Measurements from ENCODE around the gene UBFD1.

UBFD1 gene

GRCh38 chr16:23521037-23521743 is 36.3 kb upstream of the UBFD1 start:
- Histone ChIP-seq H3K9me3 (replicated peaks in 1 of 11) (no peaks in the 10 kb centered on the region), H3K4me1 (peaks cover 32 to 86% (median 62%) of the 10 kb centered on the region in 10 experiments), H3K27me3 (no peaks in the 10 kb centered on the region), H3K4me2 (peak overlapping the region in 8 of 11 experiments; percentile 20 to 91 (median 79); a peak in 15 of 22 replicates), H3K27ac (peak overlapping the region; percentile 37 to 96 (median 83); a peak in 19 of 22 replicates), H4K20me1 (0 out of 22 replicates have a peak, but pooled peaks cover 0 to 4% (median 0%) of the 10 kb centered on the region in 11 experiments), H3K4me3 (0 out of 20 replicates have a peak overlapping the region, but pooled peaks of 1 of the 10 experiments have one; percentile 8), H3K9ac (peak overlapping the region in 7 of 11 experiments; percentile 32 to 78 (median 73); a peak in 10 of 22 replicates), H3K36me3 (peaks cover 0 to 64% (median 49%) of the 10 kb centered on the region in 11 experiments; a peak in 20 of 22 replicates)
- TF ChIP-seq Cebpa-rat (IDR thresholded peaks at IDR 0.05), result peak in 4 of 11 experiments; percentile 21 to 75 (median 56); a peak in 6 of 22 replicates

- H3K9ac ChIP-seq, result peak overlapping the region in 1 of 11 experiments; percentile 73; a peak in 1 of 22 replicates
- H3K9me3 ChIP-seq (replicated peaks in 1 of 11), result no peaks in the 10 kb centered on the region
- peak overlapping the region in 4 of 11 experiments; percentile 84 to 91 (median 88); a peak in 7 of 22 replicates for H3K4me2 ChIP-seq
- H3K4me3 ChIP-seq, result no peak overlapping the region
- no peaks in the 10 kb centered on the region for H3K27me3 ChIP-seq
- no peaks in the 10 kb centered on the region for H4K20me1 ChIP-seq
- H3K27ac ChIP-seq, result peak overlapping the region in 8 of 11 experiments; percentile 77 to 96 (median 86); a peak in 17 of 22 replicates
- peaks cover 25 to 78% (median 55%) of the 10 kb centered on the region in 10 experiments for H3K4me1 ChIP-seq
- no peak for TF ChIP-seq Cebpa-rat (IDR thresholded peaks at IDR 0.05)
- peaks cover 0 to 72% (median 56%) of the 10 kb centered on the region in 11 experiments; a peak in 20 of 22 replicates for H3K36me3 ChIP-seq
These were observed 35.6 kb upstream of the UBFD1 start for GRCh38 chr16:23521965-23522364.

GRCh38 chr16:23523321-23523720 is 34.2 kb upstream of the UBFD1 start:
- Histone ChIP-seq H4K20me1 (no peaks in the 10 kb centered on the region), H3K27ac (peak overlapping the region in 8 of 11 experiments; percentile 4 to 96 (median 85); a peak in 13 of 22 replicates), H3K4me2 (peak overlapping the region in 4 of 11 experiments; percentile 29 to 88 (median 76); a peak in 7 of 22 replicates), H3K4me1 (peaks cover 12 to 70% (median 41%) of the 10 kb centered on the region in 10 experiments), H3K9me3 (replicated peaks in 1 of 11) (no peaks in the 10 kb centered on the region), H3K4me3 (no peak overlapping the region), H3K9ac (peak overlapping the region in 1 of 11 experiments; percentile 20; a peak in 2 of 22 replicates), H3K27me3 (no peaks in the 10 kb centered on the region), H3K36me3 (peaks cover 7 to 86% (median 66%) of the 10 kb centered on the region in 11 experiments)
- no peak for TF ChIP-seq Cebpa-rat (IDR thresholded peaks at IDR 0.05)

GRCh38 chr16:23523876-23524385 is 33.6 kb upstream of the UBFD1 start:
- no peaks in the 10 kb centered on the region for H3K27me3 ChIP-seq
- H3K4me3 ChIP-seq, result no peak overlapping the region
- H4K20me1 ChIP-seq, result no peaks in the 10 kb centered on the region
- TF ChIP-seq Cebpa-rat (IDR thresholded peaks at IDR 0.05), result no peak
- peak overlapping the region in 7 of 11 experiments; percentile 12 to 96 (median 87); a peak in 13 of 22 replicates for H3K27ac ChIP-seq
- peak overlapping the region in 4 of 11 experiments; percentile 14 to 88 (median 76); a peak in 6 of 22 replicates for H3K4me2 ChIP-seq
- no peaks in the 10 kb centered on the region for H3K9me3 ChIP-seq (replicated peaks in 1 of 11)
- H3K9ac ChIP-seq, result peak overlapping the region in 2 of 11 experiments; percentile 20 to 37; a peak in 3 of 22 replicates
- peaks cover 13 to 92% (median 72%) of the 10 kb centered on the region in 11 experiments for H3K36me3 ChIP-seq
- H3K4me1 ChIP-seq, result peaks cover 6 to 70% (median 35%) of the 10 kb centered on the region in 10 experiments

- Histone ChIP-seq H3K9ac (no peak overlapping the region), H3K4me2 (peak overlapping the region in 1 of 11 experiments; percentile 65; a peak in 1 of 22 replicates), H4K20me1 (no peaks in the 10 kb centered on the region), H3K4me3 (no peak overlapping the region), H3K27me3 (no peaks in the 10 kb centered on the region), H3K4me1 (peaks cover 0 to 68% (median 26%) of the 10 kb centered on the region in 10 experiments; a peak in 16 of 20 replicates), H3K27ac (no peak overlapping the region), H3K9me3 (replicated peaks in 1 of 11) (no peaks in the 10 kb centered on the region), H3K36me3 (peaks cover 22 to 95% (median 80%) of the 10 kb centered on the region in 11 experiments)
- no peak for TF ChIP-seq Cebpa-rat (IDR thresholded peaks at IDR 0.05)
These were observed 32.6 kb upstream of the UBFD1 start for GRCh38 chr16:23524886-23525285.

DNA sequence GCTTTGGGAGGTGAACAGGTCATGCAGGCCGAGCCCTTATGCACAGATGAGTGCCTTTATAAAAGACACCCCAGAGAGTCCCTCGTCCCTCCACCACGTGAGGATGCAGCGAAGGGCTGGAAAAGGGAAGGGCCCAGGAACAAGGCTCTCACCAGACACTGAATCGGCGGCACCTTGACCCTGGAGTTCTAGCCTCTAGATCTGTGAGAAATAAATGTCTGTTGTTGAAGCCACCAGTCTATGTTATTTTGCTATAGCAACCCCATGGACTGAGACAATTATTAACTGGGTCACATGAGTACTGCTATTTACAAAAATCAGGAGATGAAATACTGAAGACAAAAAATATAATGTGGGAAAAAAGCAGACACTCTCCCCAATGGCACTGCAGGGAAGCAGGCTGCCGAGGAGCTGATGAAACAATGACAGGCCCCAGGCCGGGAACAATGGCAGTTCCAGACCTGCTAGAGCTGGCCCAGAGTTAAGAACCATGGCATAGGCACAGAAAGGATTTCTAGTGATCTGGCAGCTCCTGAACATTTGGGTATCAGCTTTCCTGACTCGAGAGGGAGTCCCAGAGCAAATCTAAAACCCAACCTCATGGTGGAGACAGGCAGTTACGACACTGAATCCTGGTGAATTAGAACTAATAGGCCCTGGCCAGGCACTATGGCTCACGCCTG is 29.4 kb upstream of the UBFD1 start:
- no peaks in the 10 kb centered on the region for H3K9me3 ChIP-seq (replicated peaks in 1 of 11)
- no peak overlapping the region for H3K4me3 ChIP-seq
- H3K36me3 ChIP-seq, result peaks cover 45 to 97% (median 84%) of the 10 kb centered on the region in 11 experiments
- H3K4me1 ChIP-seq, result peaks cover 0 to 43% (median 5%) of the 10 kb centered on the region in 10 experiments; a peak in 9 of 20 replicates
- H3K9ac ChIP-seq, result peak overlapping the region in 2 of 11 experiments; percentile 26 to 31; a peak in 4 of 22 replicates
- no peaks in the 10 kb centered on the region for H4K20me1 ChIP-seq
- no peak for TF ChIP-seq Cebpa-rat (IDR thresholded peaks at IDR 0.05)
- H3K27me3 ChIP-seq, result no peaks in the 10 kb centered on the region
- H3K27ac ChIP-seq, result peak overlapping the region in 5 of 11 experiments; percentile 3 to 56 (median 18); a peak in 7 of 22 replicates
- H3K4me2 ChIP-seq, result peak overlapping the region in 2 of 11 experiments; percentile 20 to 35; a peak in 3 of 22 replicates

DNA sequence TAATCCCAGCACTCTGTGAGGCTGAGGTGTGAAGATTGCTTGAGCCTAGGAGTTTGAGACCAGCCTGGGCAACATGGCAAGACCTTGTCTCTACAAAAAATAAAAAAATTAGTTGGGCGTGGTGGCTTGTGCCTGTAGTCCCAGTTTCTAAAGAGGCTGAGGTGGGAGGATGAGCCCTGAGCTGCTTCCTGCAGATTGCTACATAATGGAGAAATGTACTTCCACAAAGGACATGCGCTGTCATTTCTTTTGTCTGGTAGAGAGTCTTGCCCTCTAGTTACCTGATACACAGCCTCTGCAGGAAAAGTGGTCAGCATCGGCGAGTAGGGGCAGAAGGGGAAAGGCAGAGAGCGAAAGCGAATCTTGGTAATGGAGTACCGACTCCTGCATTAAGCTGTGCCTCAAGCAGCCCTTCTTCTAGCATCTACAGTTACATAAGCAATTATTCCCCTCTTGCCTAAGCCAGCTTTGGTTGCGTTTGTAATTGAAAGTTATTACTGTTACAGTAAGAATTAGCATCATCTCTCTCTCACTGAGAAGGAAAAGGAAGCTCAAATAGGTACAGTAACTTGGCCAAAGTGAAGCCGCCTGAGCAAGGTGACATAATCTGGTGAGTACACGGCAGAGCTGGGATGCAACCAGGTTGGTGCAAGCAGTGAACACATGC is 28.8 kb upstream of the UBFD1 start:
- no peaks in the 10 kb centered on the region for H3K9me3 ChIP-seq (replicated peaks in 1 of 11)
- H4K20me1 ChIP-seq, result no peaks in the 10 kb centered on the region
- H3K36me3 ChIP-seq, result peaks cover 52 to 97% (median 84%) of the 10 kb centered on the region in 11 experiments
- H3K27ac ChIP-seq, result peak overlapping the region in 4 of 11 experiments; percentile 16 to 56 (median 28); a peak in 6 of 22 replicates
- H3K9ac ChIP-seq, result peak overlapping the region in 3 of 11 experiments; percentile 26 to 31 (median 26); a peak in 4 of 22 replicates
- peaks cover 0 to 36% (median 1%) of the 10 kb centered on the region in 10 experiments; a peak in 9 of 20 replicates for H3K4me1 ChIP-seq
- no peak for TF ChIP-seq Cebpa-rat (IDR thresholded peaks at IDR 0.05)
- no peaks in the 10 kb centered on the region for H3K27me3 ChIP-seq
- no peak overlapping the region for H3K4me3 ChIP-seq
- peak overlapping the region in 2 of 11 experiments; percentile 20 to 35; a peak in 3 of 22 replicates for H3K4me2 ChIP-seq

GRCh38 chr16:23530062-23530461 is 27.5 kb upstream of the UBFD1 start:
- TF ChIP-seq Cebpa-rat (IDR thresholded peaks at IDR 0.05), result no peak
- Histone ChIP-seq H3K9me3 (replicated peaks in 1 of 11) (no peaks in the 10 kb centered on the region), H3K27ac (peak overlapping the region in 2 of 11 experiments; percentile 11 to 27; a peak in 1 of 22 replicates), H3K4me1 (peaks cover 0 to 28% (median 0%) of the 10 kb centered on the region in 10 experiments; a peak in 9 of 20 replicates), H3K4me3 (no peak overlapping the region), H3K36me3 (peaks cover 65 to 97% (median 86%) of the 10 kb centered on the region in 11 experiments), H3K4me2 (no peak overlapping the region), H4K20me1 (0 out of 22 replicates have a peak, but pooled peaks cover 0 to 3% (median 0%) of the 10 kb centered on the region in 11 experiments), H3K9ac (no peak overlapping the region), H3K27me3 (no peaks in the 10 kb centered on the region)
